AG09309 (cell line): Measurements from ENCODE around the gene TRAPPC13.

Experiments
- DNase-seq: peaks from one replicate; pipeline ENCODE4 v3.0.0-alpha.2; 2010; ENCODE audit warnings: low read depth
- H3K4me3 ChIP-seq: 2 replicates; pipeline ENCODE4 v1.5.1; 2011; ENCODE audit warnings: mild to moderate bottlenecking, low read depth, low read length, moderate library complexity; ENCODE audit not compliant: control insufficient read depth
- CTCF ChIP-seq: IDR thresholded peaks from 2 replicates; pipeline ENCODE4 v1.5.1; 2011; ENCODE audit warnings: mild to moderate bottlenecking, low read depth, low read length, inconsistent platforms; ENCODE audit not compliant: insufficient read depth, control insufficient read depth; ENCODE audit errors: missing control alignments

TRAPPC13 gene

GRCh38 chr5:65682148-65682547, 57.3 kb downstream of the TRAPPC13 start:
- H3K4me3 ChIP-seq = no peak overlapping the region
- TF ChIP-seq CTCF = no peak
- no peak for DNase-seq

GRCh38 chr5:65693121-65693520, 68.3 kb downstream of the TRAPPC13 start:
- no peak for TF ChIP-seq CTCF
- DNase-seq = no peak
- H3K4me3 ChIP-seq = no peak overlapping the region

- no peak overlapping the region for H3K4me3 ChIP-seq
- DNase-seq = no peak
- no peak for TF ChIP-seq CTCF
These were observed 70.4 kb downstream of the TRAPPC13 start for GRCh38 chr5:65695162-65695755.

- H3K4me3 ChIP-seq = no peak overlapping the region
- no peak for TF ChIP-seq CTCF
- no peak for DNase-seq
These were observed 71.1 kb downstream of the TRAPPC13 start for GRCh38 chr5:65695896-65696295.

- no peak overlapping the region for H3K4me3 ChIP-seq
- no peak for DNase-seq
- no peak for TF ChIP-seq CTCF
These were observed 72.1 kb downstream of the TRAPPC13 start for GRCh38 chr5:65696892-65697291.

- H3K4me3 ChIP-seq = no peak overlapping the region
- TF ChIP-seq CTCF = no peak
- DNase-seq = no peak
These were observed 74.5 kb downstream of the TRAPPC13 start for GRCh38 chr5:65699338-65699737.

- no peak for TF ChIP-seq CTCF
- no peak for DNase-seq
- no peak overlapping the region for H3K4me3 ChIP-seq
These were observed 77.2 kb downstream of the TRAPPC13 start for GRCh38 chr5:65702036-65702435.
